Suprapubic skin (tissue), 3 donors: Measurements from ENCODE around the gene WSCD1.

ENCODE experiments used
- EP300 ChIP-seq: sonication (generic); formaldehyde crosslinking; IDR thresholded peaks from one replicate; pipeline ENCODE4 v1.6.1; 2017; ENCODE audit warnings: antibody characterized with exemption
- POLR2A ChIP-seq, 2 donors: fragments of 450-650 bp; IDR thresholded peaks; one replicate each; pipeline ENCODE4 v1.6.1; 2017; ENCODE audit warnings: antibody characterized with exemption in 2 of 2, mild to moderate bottlenecking in 2 of 2, moderate library complexity in 2 of 2
- TF ChIP-seq, protein P1 (sequence below), 2 donors: fragments of 200-600 bp in 1 of 2; fragments of 450-650 bp in 1 of 2; sonication (generic) in 1 of 2; IDR thresholded peaks; one replicate each; pipeline ENCODE4 v1.5.1; 2016 to 2019; ENCODE audit warnings: antibody characterized with exemption in 2 of 2, mild to moderate bottlenecking in 1 of 2, moderate library complexity in 1 of 2

DNA sequence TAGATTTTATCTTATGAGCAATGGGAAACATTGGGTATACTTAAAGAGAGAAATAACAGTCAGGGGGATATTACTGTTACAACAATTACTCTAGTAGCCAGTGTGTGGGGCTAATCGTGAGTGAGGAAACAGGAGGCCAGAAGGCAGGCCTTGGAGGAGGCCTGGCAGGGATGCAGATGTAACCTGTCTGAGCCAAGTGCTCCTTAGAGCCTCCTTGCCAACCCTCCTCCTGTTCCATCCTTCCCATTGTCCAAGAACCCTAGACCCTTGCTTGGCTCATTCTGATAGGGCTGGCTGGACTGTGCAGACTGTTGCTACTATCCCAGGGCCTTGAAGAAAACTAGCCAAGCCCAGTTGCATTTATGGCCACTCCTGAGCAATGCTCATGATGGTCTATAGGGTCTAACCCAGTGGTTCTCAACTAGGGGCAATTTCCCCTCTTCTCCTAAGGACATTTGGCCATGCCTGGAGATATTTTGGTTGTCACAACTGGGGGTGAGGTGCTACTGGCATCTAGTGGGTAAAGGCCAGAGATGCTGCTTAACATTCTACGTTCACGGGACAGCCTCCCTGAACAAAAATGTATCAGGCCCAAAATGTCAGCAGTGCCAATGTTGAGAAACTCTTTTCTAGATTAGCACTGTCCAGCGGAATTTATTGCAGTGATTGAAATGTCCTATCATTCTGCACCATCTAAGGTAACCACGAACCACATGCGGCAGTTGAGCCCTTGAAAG, 24.4 kb upstream of the WSCD1 start:
- TF ChIP-seq, protein P1, sequence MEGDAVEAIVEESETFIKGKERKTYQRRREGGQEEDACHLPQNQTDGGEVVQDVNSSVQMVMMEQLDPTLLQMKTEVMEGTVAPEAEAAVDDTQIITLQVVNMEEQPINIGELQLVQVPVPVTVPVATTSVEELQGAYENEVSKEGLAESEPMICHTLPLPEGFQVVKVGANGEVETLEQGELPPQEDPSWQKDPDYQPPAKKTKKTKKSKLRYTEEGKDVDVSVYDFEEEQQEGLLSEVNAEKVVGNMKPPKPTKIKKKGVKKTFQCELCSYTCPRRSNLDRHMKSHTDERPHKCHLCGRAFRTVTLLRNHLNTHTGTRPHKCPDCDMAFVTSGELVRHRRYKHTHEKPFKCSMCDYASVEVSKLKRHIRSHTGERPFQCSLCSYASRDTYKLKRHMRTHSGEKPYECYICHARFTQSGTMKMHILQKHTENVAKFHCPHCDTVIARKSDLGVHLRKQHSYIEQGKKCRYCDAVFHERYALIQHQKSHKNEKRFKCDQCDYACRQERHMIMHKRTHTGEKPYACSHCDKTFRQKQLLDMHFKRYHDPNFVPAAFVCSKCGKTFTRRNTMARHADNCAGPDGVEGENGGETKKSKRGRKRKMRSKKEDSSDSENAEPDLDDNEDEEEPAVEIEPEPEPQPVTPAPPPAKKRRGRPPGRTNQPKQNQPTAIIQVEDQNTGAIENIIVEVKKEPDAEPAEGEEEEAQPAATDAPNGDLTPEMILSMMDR (IDR thresholded peaks at IDR 0.05), result no peak
- no peak for TF ChIP-seq POLR2A (IDR thresholded peaks at IDR 0.05)
- TF ChIP-seq EP300, result no peak
